H1 (cell line): ENCODE data around the gene TMEM18. TPM values are rescaled to one million over a fixed set of nuclear protein-coding genes. Genes with fewer than 3 reads are reported as not detected.

Experiments
- CTCF ChIA-PET: fragments of 300-600 bp; sonication (Branson Sonifier 250); formaldehyde crosslinking; loops from one replicate; lab custom pipeline; 2021; ENCODE audit not compliant: partially characterized antibody; lab: Charles Lee
- POLR2A ChIA-PET: fragments of 300-600 bp; sonication (Branson Sonifier 250); formaldehyde crosslinking; loops from one replicate; lab custom pipeline; 2021; ENCODE audit warnings: inconsistent platforms; ENCODE audit not compliant: partially characterized antibody; lab: Charles Lee
- DNase-seq, 2 experiments: peaks; one replicate each; pipeline versions ENCODE4 v3.0.0 to v3.0.0-alpha.2; 2010 to 2022; ENCODE audit warnings: low spot score in 2 of 2, low read depth in 1 of 2, mixed read lengths in 1 of 2
- FAIRE-seq: peaks from 2 replicates; lab custom pipeline; 2011; peaks lifted over from hg19 to GRCh38; lab: Jason Lieb, UNC
- H2AFZ ChIP-seq: 2 replicates; pipeline ENCODE4 v1.8.1; 2012; ENCODE audit warnings: low read length, inconsistent platforms
- H2AK5ac ChIP-seq: 2 replicates; pipeline ENCODE4 v1.6.1; 2013; ENCODE audit warnings: low read depth, low read length
- H2BK120ac ChIP-seq: replicated peaks from 2 replicates; pipeline ENCODE3; 2013; ENCODE audit warnings: low read depth, low read length, inconsistent platforms
- H2BK12ac ChIP-seq: 2 replicates; pipeline ENCODE4 v1.6.1; 2013; ENCODE audit warnings: low read depth, low read length
- H2BK15ac ChIP-seq: 2 replicates; pipeline ENCODE4 v1.6.1; 2013; ENCODE audit warnings: low read length
- H2BK20ac ChIP-seq: 2 replicates; pipeline ENCODE4 v1.6.1; 2013; ENCODE audit warnings: low read length
- H2BK5ac ChIP-seq: 2 replicates; pipeline ENCODE4 v1.6.1; 2013; ENCODE audit warnings: low read depth, low read length
- H3K14ac ChIP-seq: 2 replicates; pipeline ENCODE4 v1.6.1; 2013; ENCODE audit warnings: inconsistent platforms; ENCODE audit not compliant: insufficient read length
- H3K18ac ChIP-seq: 2 replicates; pipeline ENCODE4 v1.6.1; 2013; ENCODE audit warnings: low read length; ENCODE audit errors: extremely low read depth
- H3K23ac ChIP-seq: 2 replicates; pipeline ENCODE4 v1.6.1; 2013; ENCODE audit warnings: inconsistent platforms; ENCODE audit not compliant: insufficient read length
- H3K23me2 ChIP-seq: 2 replicates; pipeline ENCODE4 v1.6.1; 2013; ENCODE audit warnings: low read depth, low read length
- H3K27ac ChIP-seq: 2 replicates; pipeline ENCODE4 v1.6.1; 2011; ENCODE audit warnings: low read depth, low read length, inconsistent platforms
- H3K27me3 ChIP-seq, 4 experiments: replicated peaks in 1 of 4; 1 replicate in 1 of 4; 2 replicates in 3 of 4; pipeline versions ENCODE4 v1.6.1 to v1.8.1; 2011 to 2013; ENCODE audit warnings: low read length in 3 of 4, mild to moderate bottlenecking in 3 of 4, inconsistent platforms in 2 of 4, mixed read lengths in 2 of 4, moderate library complexity in 1 of 4; ENCODE audit not compliant: control insufficient read depth in 3 of 4, insufficient read depth in 3 of 4; ENCODE audit errors: extremely low read depth in 1 of 4
- H3K36me3 ChIP-seq, 4 experiments: 2 replicates each; pipeline versions ENCODE4 v1.6.1 to v1.8.1; 2011 to 2013; ENCODE audit warnings: mild to moderate bottlenecking in 4 of 4, low read length in 3 of 4, moderate library complexity in 2 of 4, control low read depth in 1 of 4, inconsistent platforms in 1 of 4; ENCODE audit not compliant: insufficient read depth in 4 of 4, control insufficient read depth in 2 of 4
- H3K4ac ChIP-seq: replicated peaks from 2 replicates; pipeline ENCODE3; 2013; ENCODE audit warnings: low read length, low read depth, mixed read lengths, inconsistent platforms; ENCODE audit not compliant: insufficient read length
- H3K4me1 ChIP-seq, 4 experiments: replicated peaks in 1 of 4; 1 replicate in 1 of 4; 2 replicates in 3 of 4; pipeline versions ENCODE4 v1.6.1 to v1.8.1; 2011 to 2013; ENCODE audit warnings: low read length in 3 of 4, inconsistent platforms in 2 of 4, mixed read lengths in 1 of 4; ENCODE audit not compliant: insufficient read depth in 4 of 4, control insufficient read depth in 3 of 4
- H3K4me2 ChIP-seq, 2 experiments: 2 replicates each; pipeline versions ENCODE4 v1.6.1 to v1.8.1; 2011 to 2013; ENCODE audit warnings: low read depth in 2 of 2, low read length in 2 of 2, control low read depth in 1 of 2, inconsistent platforms in 1 of 2, mild to moderate bottlenecking in 1 of 2; ENCODE audit not compliant: insufficient read depth in 1 of 2
- H3K4me3 ChIP-seq, 4 experiments: fragments of 200-600, 300-600 bp in 1 of 4; sonication (generic), shearing (Covaris generic), sonication (Bioruptor Twin) in 1 of 4; 2 replicates each; pipeline versions ENCODE4 v1.5.1 to v1.8.1; 2011 to 2016; ENCODE audit warnings: low read length in 4 of 4, low read depth in 3 of 4, control low read depth in 2 of 4, inconsistent platforms in 2 of 4, mild to moderate bottlenecking in 2 of 4, mixed read lengths in 1 of 4, moderate library complexity in 1 of 4; ENCODE audit not compliant: insufficient read depth in 2 of 4; ENCODE audit errors: extremely low read depth in 1 of 4
- H3K56ac ChIP-seq: replicated peaks from 2 replicates; pipeline ENCODE3; 2013; ENCODE audit warnings: low read depth, mild to moderate bottlenecking, mixed read lengths, low read length, inconsistent platforms; ENCODE audit not compliant: insufficient read length
- H3K79me1 ChIP-seq: 2 replicates; pipeline ENCODE4 v1.6.1; 2013; ENCODE audit warnings: low read depth, low read length, control low read depth
- H3K79me2 ChIP-seq, 2 experiments: 2 replicates each; pipeline versions ENCODE4 v1.6.1 to v1.8.1; 2012 to 2013; ENCODE audit warnings: low read length in 2 of 2, mild to moderate bottlenecking in 2 of 2, inconsistent platforms in 1 of 2; ENCODE audit not compliant: insufficient read depth in 2 of 2, control insufficient read depth in 1 of 2
- H3K9ac ChIP-seq, 4 experiments: replicated peaks in 1 of 4; 1 replicate in 1 of 4; 2 replicates in 3 of 4; pipeline versions ENCODE4 v1.6.1 to v1.8.1; 2011 to 2013; ENCODE audit warnings: low read depth in 3 of 4, low read length in 3 of 4, control low read depth in 2 of 4, mild to moderate bottlenecking in 2 of 4, moderate library complexity in 2 of 4, inconsistent platforms in 1 of 4; ENCODE audit errors: extremely low read depth in 1 of 4
- H3K9me3 ChIP-seq, 2 experiments: 2 replicates each; pipeline versions ENCODE4 v1.6.1 to v1.8.1; 2012 to 2013; ENCODE audit warnings: mild to moderate bottlenecking in 2 of 2, moderate library complexity in 2 of 2, control low read depth in 1 of 2, inconsistent platforms in 1 of 2, low read depth in 1 of 2, low read length in 1 of 2, mixed read lengths in 1 of 2; ENCODE audit not compliant: insufficient read depth in 2 of 2
- H4K20me1 ChIP-seq, 2 experiments: replicated peaks in 1 of 2; 2 replicates each; pipeline versions ENCODE3 to v1.8.1; 2011 to 2013; ENCODE audit warnings: inconsistent platforms in 2 of 2, low read length in 2 of 2, mild to moderate bottlenecking in 1 of 2; ENCODE audit not compliant: insufficient read depth in 2 of 2, control insufficient read depth in 1 of 2
- H4K5ac ChIP-seq: 2 replicates; pipeline ENCODE4 v1.6.1; 2013; ENCODE audit warnings: low read length, low read depth, mixed read lengths, inconsistent platforms; ENCODE audit not compliant: insufficient read length
- H4K8ac ChIP-seq: 2 replicates; pipeline ENCODE4 v1.8.0; 2013; ENCODE audit warnings: mild to moderate bottlenecking, moderate library complexity, low read length, inconsistent platforms; ENCODE audit not compliant: insufficient read depth; ENCODE audit errors: extremely low read depth
- H4K91ac ChIP-seq: replicated peaks from 2 replicates; pipeline ENCODE3; 2013; ENCODE audit warnings: low read length, mixed read lengths, inconsistent platforms; ENCODE audit not compliant: insufficient read length
- CBX5 ChIP-seq: fragments of 300-800, 300-1000 bp; sonication (generic); IDR thresholded peaks from 2 replicates; pipeline ENCODE4 v1.7.1; 2016; ENCODE audit warnings: antibody characterized with exemption, low read length, low read depth
- CBX8 ChIP-seq: fragments of 300-800, 300-1000 bp; sonication (generic); IDR thresholded peaks from 2 replicates; pipeline ENCODE4 v1.7.1; 2016; ENCODE audit warnings: low read depth, low read length, borderline replicate concordance
- EZH2 ChIP-seq: fragments of 200-600 bp; sonication (generic); IDR thresholded peaks from 2 replicates; pipeline ENCODE4 v1.7.1; 2012; ENCODE audit warnings: low read depth, mild to moderate bottlenecking, moderate library complexity, low read length, inconsistent platforms; ENCODE audit not compliant: severe bottlenecking
- HDAC2 ChIP-seq, 2 experiments: fragments of 300-600 bp in 1 of 2; sonication (generic) in 1 of 2; IDR thresholded peaks; 2 replicates each; pipeline ENCODE4 v1.6.1; 2011 to 2012; ENCODE audit warnings: low read depth in 2 of 2, low read length in 2 of 2, mild to moderate bottlenecking in 2 of 2, moderate library complexity in 2 of 2, borderline replicate concordance in 1 of 2, inconsistent platforms in 1 of 2
- PHF8 ChIP-seq: fragments of 200-600 bp; sonication (generic); conservative IDR thresholded peaks from 2 replicates; pipeline ENCODE4 v1.7.1; 2012; ENCODE audit warnings: low read depth, mild to moderate bottlenecking, inconsistent platforms, low read length, moderate library complexity
- SAP30 ChIP-seq: fragments of 300-600 bp; sonication (generic); IDR thresholded peaks from 2 replicates; pipeline ENCODE4 v1.7.1; 2012; ENCODE audit warnings: low read length, moderate library complexity, mild to moderate bottlenecking, inconsistent platforms; ENCODE audit not compliant: insufficient read depth, insufficient replicate concordance
- SIX5 ChIP-seq: IDR thresholded peaks from 2 replicates; pipeline ENCODE4 v1.6.1; 2011; ENCODE audit warnings: mild to moderate bottlenecking, low read depth, low read length
- SP1 ChIP-seq: IDR thresholded peaks from 2 replicates; pipeline ENCODE4 v1.6.1; 2011; ENCODE audit warnings: low read depth, low read length
- SP4 ChIP-seq: IDR thresholded peaks from 2 replicates; pipeline ENCODE4 v1.6.1; 2012; ENCODE audit warnings: low read length, inconsistent platforms
- SRF ChIP-seq: IDR thresholded peaks from 2 replicates; pipeline ENCODE4 v1.6.1; 2011; ENCODE audit warnings: mild to moderate bottlenecking, low read depth, low read length, moderate library complexity
- TAF7 ChIP-seq: optimal IDR thresholded peaks from 2 replicates; pipeline ENCODE3; 2011; ENCODE audit warnings: low read depth, mild to moderate bottlenecking, inconsistent platforms, low read length, moderate library complexity, borderline replicate concordance
- ZNF274 ChIP-seq: IDR thresholded peaks from 2 replicates; pipeline ENCODE4 v1.7.0; 2012; ENCODE audit warnings: low read length, borderline replicate concordance; ENCODE audit errors: extremely low read depth
- WGBS, 2 experiments: shearing (Covaris generic) in 1 of 2; methylation state at CpG; one replicate each; pipeline versions ENCODE4 v1.1.6 to v1.1.7; 2013 to 2015; ENCODE audit warnings: low lambda C conversion rate in 2 of 2, mixed read lengths in 2 of 2, inconsistent platforms in 1 of 2, low coverage in 1 of 2, missing lambda C conversion rate in 1 of 2; ENCODE audit not compliant: insufficient replicate concordance in 2 of 2, insufficient coverage in 1 of 2, insufficient read length in 1 of 2; ENCODE audit errors: extremely low coverage in 1 of 2, missing lambda C conversion rate in 1 of 2; 5-methylcytosine and 5-hydroxymethylcytosine counted together
- polyA plus RNA-seq, 7 experiments: library from polyadenylated mRNA; depleted of rRNA in 3 of 7; stranded (reverse) in 5 of 7; unstranded in 2 of 7; fragments of >200 nt in 5 of 7; fragments of 200-250 nt in 2 of 7; gene quantifications; 1 replicate in 5 of 7; 2 replicates in 1 of 7; 4 replicates in 1 of 7; pipeline versions ENCODE4 v1.2.1 to v1.2.3, GENCODE V29; 2011 to 2013; ENCODE audit warnings: missing spikeins in 2 of 7, mixed read lengths in 2 of 7
- total RNA-seq: library from RNA; stranded (reverse); fragmentation: NEBNext Ultra II Directional; extraction: Animal tissue kit (Norgen Biotek cat#: 25700); gene quantifications from 2 replicates; pipeline ENCODE4 v1.2.1, GENCODE V29; 2021

The TMEM18 gene
- total and polyA plus RNA-seq, 2 of the 8 experiments (the other 6 are each of a cell fraction or from before 2014, with no cell fraction given), result 22.4 to 27.1 TPM

DNA sequence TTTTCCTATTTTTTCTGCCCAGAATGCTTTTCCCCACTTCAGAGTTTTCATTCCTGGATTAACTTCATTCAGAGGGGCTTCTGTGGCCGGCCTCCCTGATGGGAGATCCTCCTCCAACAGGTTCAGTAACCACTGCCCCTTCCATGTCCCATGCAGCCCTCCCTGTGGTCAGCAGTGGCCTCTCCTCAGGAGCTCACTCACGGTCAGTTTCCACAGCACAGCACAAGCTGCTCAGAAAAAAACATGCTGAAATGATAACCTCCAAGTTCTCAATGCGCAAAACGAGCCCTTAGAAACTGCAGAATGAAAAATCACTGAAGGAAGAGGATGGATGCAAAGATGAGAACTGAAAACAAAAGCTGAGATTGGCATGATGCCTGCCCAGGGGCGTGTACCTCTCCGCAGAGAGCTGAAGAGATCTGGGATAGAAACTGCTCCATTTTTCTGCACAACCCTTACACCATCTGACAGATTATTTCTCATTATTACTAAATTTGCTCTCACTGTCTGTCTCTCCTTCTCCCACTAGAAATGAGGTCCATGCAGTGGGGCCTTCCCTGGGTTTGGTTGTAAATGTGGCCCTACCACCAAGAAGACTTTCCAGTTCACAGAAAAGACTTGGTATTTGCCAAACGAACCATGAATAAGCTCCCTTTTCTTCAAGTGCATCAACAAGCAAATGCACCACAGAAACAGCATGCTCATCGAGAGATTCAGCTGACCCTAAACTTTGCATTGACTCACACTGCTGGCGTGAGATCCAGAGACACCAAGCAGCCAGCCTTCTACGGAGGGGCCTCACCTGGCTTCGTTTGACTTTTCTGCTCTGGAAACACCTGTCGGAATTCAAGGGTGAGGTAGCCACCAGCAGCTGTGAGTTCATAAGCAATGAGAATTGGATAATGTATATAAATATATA lies 51.5 kb downstream of the TMEM18 start:
- DNase-seq (no peak), FAIRE-seq (no peak)
- Histone ChIP-seq H3K79me1 (no peaks in the 10 kb centered on the region), H2BK5ac (no peak overlapping the region), H4K20me1 (no peaks in the 10 kb centered on the region), H2BK12ac (no peak overlapping the region), H3K27ac (no peak overlapping the region), H2BK120ac (no peak overlapping the region), H2BK15ac (no peak overlapping the region), H3K56ac (no peak overlapping the region), H3K18ac (no peak overlapping the region), H2AFZ (no peak overlapping the region), H3K4me1 (peaks cover 0 to 3% (median 0%) of the 10 kb centered on the region in 4 experiments; a peak in 1 of 7 replicates), H4K8ac (no peak overlapping the region), H4K5ac (no peak overlapping the region), H3K23ac (no peak overlapping the region), H4K91ac (no peak overlapping the region), H3K4me2 (no peak overlapping the region), H3K27me3 (no peaks in the 10 kb centered on the region), H3K14ac (no peak overlapping the region), H3K23me2 (no peaks in the 10 kb centered on the region), H3K4me3 (no peak overlapping the region), H3K36me3 (no peaks in the 10 kb centered on the region), H3K4ac (no peak overlapping the region), H3K9ac (no peak overlapping the region), H2AK5ac (no peak overlapping the region), H3K9me3 (no peaks in the 10 kb centered on the region), H3K79me2 (no peaks in the 10 kb centered on the region), H2BK20ac (no peak overlapping the region)
- ChIA-PET POLR2A (no interaction called here), CTCF (interaction anchor here (0.6 to 1.3 kb wide), 3 partner anchors 12 to 173 kb away, joined by 3 read pairs; no protein-coding TSS in a partner anchor)
- WGBS, 2 experiments, result 85% methylated on average over 12 of the region's 12 CpGs; no CpG with 5 or more reads in 1 of the 2 experiments
- TF ChIP-seq CBX8, result no peak
- no peak for TF ChIP-seq SIX5
- no peak for TF ChIP-seq EZH2
- no peak for TF ChIP-seq HDAC2 (IDR thresholded peaks at IDR 0.05; ENCODE audit: borderline replicate concordance in 1 of 2, low read depth in 2 of 2, low read length in 2 of 2)
- TF ChIP-seq SP1, result no peak
- TF ChIP-seq CBX5, result no peak
- no peak for TF ChIP-seq PHF8
- TF ChIP-seq SAP30, result no peak
- TF ChIP-seq ZNF274, result no peak
- TF ChIP-seq SP4, result no peak
- no peak for TF ChIP-seq SRF
- no peak for TF ChIP-seq TAF7
